HG03025 (cell line): ENCODE measurements around the gene HLA-A.
"Not testable (repeated sequence)": the region's sequence is repeated elsewhere in the genome, so short reads cannot be mapped to it uniquely, and the experiment has no call there.

Experiments
- ATAC-seq: cut with Tn5 transposase; IDR thresholded peaks from one replicate; pipeline ENCODE4 v1.9.1; 2021; ENCODE audit warnings: mild to moderate bottlenecking, moderate library complexity; ENCODE audit not compliant: unreplicated experiment, low FRiP score

HLA-A gene

DNA sequence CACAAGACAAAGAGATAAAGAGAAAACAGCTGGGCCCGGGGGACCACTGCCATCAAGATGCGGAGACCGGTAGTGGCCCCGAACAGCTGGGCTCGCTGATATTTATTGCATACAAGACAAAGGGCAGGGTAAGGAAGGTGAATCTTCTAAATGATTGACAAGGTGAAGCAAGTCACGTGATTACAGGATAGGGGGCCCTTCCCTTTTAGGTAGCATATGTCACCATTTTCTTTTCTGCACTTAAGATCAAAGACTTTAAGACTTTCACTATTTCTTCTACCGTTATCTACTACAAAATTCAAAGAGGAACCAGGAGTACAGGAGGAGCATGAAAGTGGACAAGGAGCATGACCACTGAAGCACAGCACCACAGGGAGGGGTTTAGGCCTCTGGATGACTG, 12.3 kb upstream of the HLA-A start:
- ATAC-seq, result not testable (repeated sequence)

GRCh38 chr6:29933955-29934354, 8.4 kb upstream of the HLA-A start:
- no peak for ATAC-seq

DNA sequence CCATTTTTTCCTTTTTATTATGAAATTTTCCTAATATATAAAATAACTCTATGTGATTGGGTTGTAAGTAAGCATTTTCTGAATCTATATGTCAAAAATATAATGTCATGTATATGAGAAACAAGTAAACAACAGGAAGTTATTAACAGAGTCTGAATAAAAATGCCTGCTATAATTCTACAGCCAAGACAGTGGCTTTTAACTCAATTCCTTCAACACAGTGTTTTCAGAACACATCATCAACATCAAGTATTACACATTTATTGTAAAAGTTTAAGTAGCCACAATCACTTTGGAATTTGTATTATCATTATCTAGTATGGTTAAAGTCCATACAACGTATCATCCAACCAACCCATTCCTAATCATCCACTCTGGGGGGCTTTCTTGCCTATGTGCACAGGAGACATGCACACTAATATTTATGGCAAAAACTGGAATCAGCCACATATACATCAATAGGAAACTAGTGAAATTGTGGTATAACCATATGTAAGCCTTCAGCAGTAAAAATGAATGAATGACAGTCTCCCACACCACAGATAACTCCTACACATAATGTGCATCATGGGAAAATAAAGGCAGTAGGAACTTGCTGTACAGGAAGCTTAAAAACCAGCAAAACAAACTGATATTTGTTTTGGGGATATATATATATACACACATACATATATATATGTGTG, 6.9 kb upstream of the HLA-A start:
- ATAC-seq, result no peak

GRCh38 chr6:29938746-29939508, 3.4 kb upstream of the HLA-A start:
- no peak for ATAC-seq

GRCh38 chr6:29941016-29941415, 1.3 kb upstream of the HLA-A start:
- ATAC-seq, result no peak

GRCh38 chr6:29941471-29941870, 861 bp upstream of the HLA-A start:
- no peak for ATAC-seq

DNA sequence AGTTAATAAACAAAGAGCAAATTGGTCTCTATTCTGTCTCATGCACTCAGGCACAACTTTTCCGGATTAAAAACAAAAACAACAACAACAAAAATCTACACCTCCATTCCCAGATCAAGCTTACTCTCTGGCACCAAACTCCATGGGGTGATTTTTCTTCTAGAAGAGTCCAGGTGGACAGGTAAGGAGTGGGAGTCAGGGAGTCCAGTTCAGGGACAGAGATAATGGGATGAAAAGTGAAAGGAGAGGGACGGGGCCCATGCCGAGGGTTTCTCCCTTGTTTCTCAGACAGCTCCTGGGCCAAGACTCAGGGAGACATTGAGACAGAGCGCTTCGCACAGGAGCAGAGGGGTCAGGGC, 437 bp upstream of the HLA-A start:
- no peak for ATAC-seq

DNA sequence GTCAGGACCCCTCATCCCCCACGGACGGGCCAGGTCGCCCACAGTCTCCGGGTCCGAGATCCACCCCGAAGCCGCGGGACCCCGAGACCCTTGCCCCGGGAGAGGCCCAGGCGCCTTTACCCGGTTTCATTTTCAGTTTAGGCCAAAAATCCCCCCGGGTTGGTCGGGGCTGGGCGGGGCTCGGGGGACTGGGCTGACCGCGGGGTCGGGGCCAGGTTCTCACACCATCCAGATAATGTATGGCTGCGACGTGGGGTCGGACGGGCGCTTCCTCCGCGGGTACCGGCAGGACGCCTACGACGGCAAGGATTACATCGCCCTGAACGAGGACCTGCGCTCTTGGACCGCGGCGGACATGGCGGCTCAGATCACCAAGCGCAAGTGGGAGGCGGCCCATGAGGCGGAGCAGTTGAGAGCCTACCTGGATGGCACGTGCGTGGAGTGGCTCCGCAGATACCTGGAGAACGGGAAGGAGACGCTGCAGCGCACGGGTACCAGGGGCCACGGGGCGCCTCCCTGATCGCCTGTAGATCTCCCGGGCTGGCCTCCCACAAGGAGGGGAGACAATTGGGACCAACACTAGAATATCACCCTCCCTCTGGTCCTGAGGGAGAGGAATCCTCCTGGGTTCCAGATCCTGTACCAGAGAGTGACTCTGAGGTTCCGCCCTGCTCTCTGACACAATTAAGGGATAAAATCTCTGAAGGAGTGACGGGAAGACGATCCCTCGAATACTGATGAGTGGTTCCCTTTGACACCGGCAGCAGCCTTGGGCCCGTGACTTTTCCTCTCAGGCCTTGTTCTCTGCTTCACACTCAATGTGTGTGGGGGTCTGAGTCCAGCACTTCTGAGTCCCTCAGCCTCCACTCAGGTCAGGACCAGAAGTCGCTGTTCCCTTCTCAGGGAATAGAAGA, 978 bp downstream of the HLA-A start:
- peak; percentile 3 for ATAC-seq

GRCh38 chr6:29945281-29945820, 3.0 kb downstream of the HLA-A start:
- no peak for ATAC-seq

- ATAC-seq, result no peak
Measured at GRCh38 chr6:29946223-29947076, 4.1 kb downstream of the HLA-A start.

DNA sequence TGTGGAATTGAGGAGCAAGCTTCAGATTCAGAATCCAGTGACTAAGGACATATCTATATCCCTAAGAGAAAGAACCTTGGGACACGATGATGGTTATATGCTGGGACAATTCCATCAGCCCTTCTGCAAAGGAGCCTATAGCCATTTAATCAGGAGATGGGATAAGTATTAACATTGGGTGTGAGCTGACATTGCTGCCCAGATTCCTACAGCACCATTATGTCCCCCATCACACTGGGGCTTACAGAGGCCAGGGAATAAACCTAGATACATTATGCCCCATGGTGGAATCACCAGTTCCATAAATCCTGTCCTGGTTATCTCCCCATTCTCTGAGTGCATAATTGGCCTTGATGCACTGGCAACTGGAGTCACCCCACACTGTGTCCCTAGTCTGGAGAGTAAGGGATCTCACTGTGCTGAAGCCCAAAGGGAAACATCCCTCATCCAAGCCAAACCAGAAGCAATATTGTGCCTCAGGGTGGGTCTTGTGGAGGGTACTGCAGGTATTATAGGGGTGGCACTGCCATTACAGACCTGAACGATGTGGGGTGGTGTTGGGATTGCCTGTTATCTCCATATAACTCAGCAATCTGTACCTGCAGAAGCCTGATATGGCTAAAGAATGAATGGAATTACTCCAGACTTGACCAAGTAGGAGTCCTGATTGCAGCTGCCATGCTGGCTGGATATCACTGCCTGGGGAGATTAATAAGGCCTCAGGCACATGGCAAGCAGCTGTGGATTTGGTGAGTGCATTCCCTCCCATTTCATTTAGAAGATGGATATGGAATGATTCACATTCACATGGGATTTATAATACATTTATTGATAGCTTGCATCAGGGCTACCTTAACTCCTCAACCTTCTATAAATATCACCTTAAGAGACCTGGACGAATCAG, 5.0 kb downstream of the HLA-A start:
- ATAC-seq, result no peak

- ATAC-seq, result no peak
Measured at GRCh38 chr6:29948277-29948676, 5.9 kb downstream of the HLA-A start.

DNA sequence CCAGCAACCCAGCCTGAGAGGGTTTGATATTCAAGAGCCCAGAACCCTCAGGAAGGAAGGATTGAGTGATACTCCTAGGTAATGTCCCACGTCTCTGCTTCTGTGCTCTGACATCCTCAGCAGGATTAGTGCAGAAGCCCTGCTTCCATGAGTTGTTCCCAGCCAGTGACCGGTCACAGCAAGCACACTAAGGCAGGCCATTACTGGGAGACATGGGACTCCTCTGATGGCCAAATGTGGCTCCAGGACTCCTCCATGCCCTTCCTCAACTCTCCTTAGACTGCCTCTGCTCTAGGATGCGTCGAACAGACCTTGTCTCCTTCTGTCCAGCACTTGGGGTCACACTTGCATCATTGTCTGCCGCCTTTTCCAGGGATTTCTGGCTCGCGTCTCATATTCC, 7.6 kb downstream of the HLA-A start:
- ATAC-seq, result no peak

DNA sequence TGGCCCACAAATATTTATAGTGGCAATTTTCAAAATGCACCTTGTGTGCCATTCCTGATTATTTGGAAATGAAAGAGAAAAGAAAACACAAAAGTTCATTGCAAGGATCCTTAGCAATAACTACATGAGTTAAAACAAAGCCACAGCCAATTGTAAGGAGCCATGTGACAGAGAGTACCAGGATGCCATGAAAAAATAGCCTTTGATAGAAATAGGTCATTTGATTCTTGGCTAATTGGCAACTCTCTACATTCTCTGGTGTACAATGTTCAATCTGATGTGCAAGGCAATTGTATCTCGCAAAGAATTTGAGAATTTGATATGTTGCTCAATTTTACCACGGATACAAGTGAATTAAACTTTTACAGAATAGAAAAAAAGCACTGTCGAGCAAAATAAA, 9.6 kb downstream of the HLA-A start:
- ATAC-seq, result no peak

GRCh38 chr6:29953001-29953441, 10.7 kb downstream of the HLA-A start:
- no peak for ATAC-seq

- no peak for ATAC-seq
Measured at GRCh38 chr6:29953686-29954085, 11.4 kb downstream of the HLA-A start.

DNA sequence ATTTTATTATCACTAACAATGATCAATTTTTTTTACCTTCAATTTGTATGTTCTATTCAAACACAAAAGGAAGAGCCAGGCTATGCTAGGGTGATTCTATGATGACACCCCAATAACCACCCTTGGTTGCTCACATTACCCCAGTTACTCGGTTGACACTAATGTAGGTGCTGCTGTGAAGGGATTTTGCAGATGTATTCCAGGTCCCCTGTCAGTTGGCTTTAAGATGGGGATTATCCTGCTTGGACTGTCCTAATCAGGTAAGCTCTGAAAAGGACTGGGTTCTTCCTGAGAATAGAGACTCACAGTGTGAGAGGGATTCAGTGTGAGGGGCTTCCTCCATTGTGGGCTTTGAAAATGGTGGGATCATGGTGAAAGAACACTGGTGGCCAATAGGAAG, 11.9 kb downstream of the HLA-A start:
- no peak for ATAC-seq

GRCh38 chr6:29955783-29956182, 13.5 kb downstream of the HLA-A start:
- no peak for ATAC-seq

GRCh38 chr6:29956518-29956917, 14.2 kb downstream of the HLA-A start:
- no peak for ATAC-seq
